Liver (tissue), 9 donors: ENCODE measurements around the gene AFAP1L2. TPM values are rescaled to one million over a fixed set of nuclear protein-coding genes. Genes with fewer than 3 reads are reported as not detected.

Experiments used
- DNase-seq: peaks from one replicate; pipeline ENCODE4 v3.0.0-alpha.2; 2017; ENCODE audit warnings: low spot score
- H3K27ac ChIP-seq, 2 donors: one replicate each; pipeline ENCODE4 v1.7.0; 2013; ENCODE audit warnings: inconsistent platforms in 2 of 2, low read length in 2 of 2, control low read depth in 1 of 2, low read depth in 1 of 2, mild to moderate bottlenecking in 1 of 2
- H3K27me3 ChIP-seq, 4 donors: one replicate each; pipeline versions ENCODE4 v1.6.1 to v1.7.0; 2013; ENCODE audit warnings: low read length in 3 of 4, inconsistent platforms in 1 of 4, mild to moderate bottlenecking in 1 of 4, moderate library complexity in 1 of 4; ENCODE audit not compliant: control insufficient read depth in 4 of 4, insufficient read depth in 4 of 4
- H3K36me3 ChIP-seq, 4 donors: one replicate each; pipeline versions ENCODE4 v1.6.1 to v1.7.0; 2013; ENCODE audit warnings: low read length in 3 of 4, mild to moderate bottlenecking in 3 of 4, low read depth in 1 of 4, moderate library complexity in 1 of 4; ENCODE audit not compliant: control insufficient read depth in 4 of 4, insufficient read depth in 3 of 4
- H3K4me1 ChIP-seq, 4 donors: one replicate each; pipeline versions ENCODE4 v1.6.1 to v1.7.0; 2013; ENCODE audit warnings: low read length in 3 of 4, mild to moderate bottlenecking in 3 of 4, moderate library complexity in 1 of 4; ENCODE audit not compliant: control insufficient read depth in 4 of 4, insufficient read depth in 4 of 4
- H3K4me3 ChIP-seq, 3 donors: one replicate each; pipeline versions ENCODE4 v1.6.1 to v1.7.0; 2013; ENCODE audit warnings: low read length in 3 of 3, control low read depth in 1 of 3, low read depth in 1 of 3, mild to moderate bottlenecking in 1 of 3
- H3K9ac ChIP-seq, 2 donors: one replicate each; pipeline ENCODE4 v1.7.0; 2013; ENCODE audit warnings: low read length in 2 of 2, mild to moderate bottlenecking in 2 of 2, moderate library complexity in 2 of 2, control low read depth in 1 of 2, low read depth in 1 of 2
- H3K9me3 ChIP-seq, 4 donors: one replicate each; pipeline versions ENCODE4 v1.6.1 to v1.7.0; 2013; ENCODE audit warnings: low read length in 3 of 4; ENCODE audit not compliant: control insufficient read depth in 4 of 4
- EGR1 ChIP-seq, 2 donors: IDR thresholded peaks; 2 replicates each; pipeline ENCODE4 v1.6.1; 2016 to 2018; ENCODE audit warnings: antibody characterized with exemption in 2 of 2, low read depth in 2 of 2
- FOXA2 ChIP-seq: IDR thresholded peaks from 2 replicates; pipeline ENCODE4 v1.6.1; 2016; ENCODE audit warnings: antibody characterized with exemption
- GABPA ChIP-seq, 2 donors: IDR thresholded peaks in 1 of 2; conservative IDR thresholded peaks in 1 of 2; 2 replicates each; pipeline ENCODE4 v1.6.1; 2016; ENCODE audit warnings: antibody characterized with exemption in 2 of 2, mild to moderate bottlenecking in 1 of 2, moderate library complexity in 1 of 2
- HNF4G ChIP-seq: IDR thresholded peaks from 2 replicates; pipeline ENCODE4 v1.6.1; 2016; ENCODE audit warnings: antibody characterized with exemption
- JUND ChIP-seq, 2 donors: IDR thresholded peaks; 2 replicates each; pipeline ENCODE4 v1.6.1; 2016; ENCODE audit warnings: antibody characterized with exemption in 2 of 2
- NR2F2 ChIP-seq: IDR thresholded peaks from 2 replicates; pipeline ENCODE4 v1.6.1; 2016; ENCODE audit warnings: antibody characterized with exemption
- RAD21 ChIP-seq, 2 donors: IDR thresholded peaks; 2 replicates each; pipeline ENCODE4 v1.6.1; 2016; ENCODE audit warnings: antibody characterized with exemption in 2 of 2, mild to moderate bottlenecking in 2 of 2
- RXRA ChIP-seq, 2 donors: IDR thresholded peaks; 2 replicates each; pipeline ENCODE4 v1.6.1; 2017 to 2018; ENCODE audit warnings: antibody characterized with exemption in 2 of 2, mild to moderate bottlenecking in 1 of 2
- SP1 ChIP-seq: IDR thresholded peaks from 2 replicates; pipeline ENCODE4 v1.6.1; 2018; ENCODE audit warnings: antibody characterized with exemption, mild to moderate bottlenecking
- TAF1 ChIP-seq: conservative IDR thresholded peaks from 2 replicates; pipeline ENCODE4 v1.6.1; 2016; ENCODE audit warnings: antibody characterized with exemption, mild to moderate bottlenecking
- YY1 ChIP-seq: IDR thresholded peaks from 2 replicates; pipeline ENCODE4 v1.6.1; 2016; ENCODE audit warnings: antibody characterized with exemption, mild to moderate bottlenecking
- WGBS: extraction: QIAGEN DNeasy Blood & Tissue Kit; methylation state at CpG from one replicate; pipeline ENCODE4 v1.1.7; 2013; 5-methylcytosine and 5-hydroxymethylcytosine counted together
- polyA plus RNA-seq, 2 donors: library from polyadenylated mRNA; stranded (reverse) in 1 of 2; unstranded in 1 of 2; fragments of 200-250 nt in 1 of 2; fragments of >200 nt in 1 of 2; fragmentation: Nextera tagmentation in 1 of 2; extraction: Ambion mirVana in 1 of 2; gene quantifications; one replicate each; pipeline versions ENCODE4 v1.2.1 to v1.2.3, GENCODE V29; 2013 to 2015
- total RNA-seq, 2 donors: library from RNA; depleted of rRNA; stranded (reverse); fragments of >200 nt; gene quantifications; one replicate each; pipeline ENCODE4 v1.2.3, GENCODE V29; 2014
- TF ChIP-seq, protein P1 (sequence below): IDR thresholded peaks from 2 replicates; pipeline ENCODE4 v1.6.1; 2016; ENCODE audit warnings: antibody characterized with exemption
- TF ChIP-seq, protein P2 (sequence below): IDR thresholded peaks from 2 replicates; pipeline ENCODE4 v1.6.1; 2016; ENCODE audit warnings: antibody characterized with exemption
- TF ChIP-seq, protein P3 (sequence below): IDR thresholded peaks from 2 replicates; pipeline ENCODE4 v1.6.1; 2016; ENCODE audit warnings: antibody characterized with exemption
- TF ChIP-seq, protein P4 (sequence below): IDR thresholded peaks from 2 replicates; pipeline ENCODE4 v1.6.1; 2016; ENCODE audit warnings: antibody characterized with exemption, mild to moderate bottlenecking
- donor health status: healthy.
- donor health status: healthy.
- donor health status: healthy.
- donor health status: healthy.
- donor health status: healthy.

The AFAP1L2 gene
- total and polyA plus RNA-seq, 4 donors = 0.53 to 1.8 (median 1.3) TPM

DNA sequence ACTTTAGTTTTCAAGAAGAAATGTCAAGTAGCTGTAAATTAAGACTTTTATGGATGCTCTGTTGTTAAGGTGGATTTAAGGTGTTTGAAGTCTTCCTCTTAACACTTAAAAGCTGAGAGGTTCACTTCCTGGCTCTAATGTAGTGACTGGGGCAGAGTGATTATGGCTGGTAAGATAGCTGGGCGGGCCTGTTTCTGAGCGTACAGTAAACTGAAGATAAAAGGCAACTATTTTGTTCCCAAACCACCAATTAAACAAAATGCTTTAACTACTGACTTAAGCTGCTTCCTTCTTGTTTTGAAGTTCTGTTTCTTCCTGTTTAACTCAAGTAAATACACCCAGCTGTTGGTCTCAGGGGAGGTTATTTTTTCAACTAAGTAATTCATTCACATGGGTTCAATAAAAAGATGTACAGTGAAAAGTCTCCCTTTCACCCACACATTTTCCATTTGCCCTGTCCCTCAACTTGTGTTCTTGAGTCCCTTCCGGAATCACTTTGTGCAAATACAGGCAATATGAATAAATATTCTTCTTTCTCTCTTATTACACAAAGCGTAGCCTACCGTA lies 145.9 kb downstream of the AFAP1L2 start:
- TF ChIP-seq YY1 = no peak
- TF ChIP-seq TAF1 = no peak
- no peak for TF ChIP-seq HNF4G
- no peak overlapping the region for H3K4me3 ChIP-seq
- H3K4me1 ChIP-seq = no peaks in the 10 kb centered on the region
- H3K9me3 ChIP-seq = no peaks in the 10 kb centered on the region
- DNase-seq = no peak
- no peak overlapping the region for H3K9ac ChIP-seq
- H3K27me3 ChIP-seq = no peaks in the 10 kb centered on the region
- H3K36me3 ChIP-seq = no peaks in the 10 kb centered on the region
- WGBS = 83% methylated on average over 5 of the region's 5 CpGs
- H3K27ac ChIP-seq = no peak overlapping the region

DNA sequence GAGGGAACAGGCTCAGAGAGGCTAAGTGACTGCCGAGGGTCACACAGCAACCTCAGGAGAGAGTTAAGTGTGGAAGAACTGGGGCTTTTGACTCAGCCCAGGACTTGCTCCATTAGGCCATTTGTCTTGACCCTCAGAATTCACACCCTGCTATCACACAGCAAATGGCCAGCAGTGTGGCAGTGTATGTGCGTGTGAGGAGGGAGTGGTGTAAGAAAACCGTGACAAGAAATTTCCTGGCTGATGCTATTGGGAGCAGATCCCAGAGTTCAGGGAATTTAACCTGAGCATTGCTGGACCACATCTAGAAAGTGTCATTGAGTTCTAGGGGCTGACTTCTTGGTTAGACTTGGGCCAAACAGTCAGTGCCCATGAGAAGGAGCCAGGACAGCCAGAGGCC lies 146.8 kb downstream of the AFAP1L2 start:
- no peaks in the 10 kb centered on the region for H3K27me3 ChIP-seq
- no peak overlapping the region for H3K27ac ChIP-seq
- H3K9ac ChIP-seq = no peak overlapping the region
- H3K4me3 ChIP-seq = no peak overlapping the region
- no peak for TF ChIP-seq FOXA2
- TF ChIP-seq, protein P1, sequence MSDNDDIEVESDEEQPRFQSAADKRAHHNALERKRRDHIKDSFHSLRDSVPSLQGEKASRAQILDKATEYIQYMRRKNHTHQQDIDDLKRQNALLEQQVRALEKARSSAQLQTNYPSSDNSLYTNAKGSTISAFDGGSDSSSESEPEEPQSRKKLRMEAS = no peak
- no peak for TF ChIP-seq YY1
- no peak for TF ChIP-seq HNF4G
- TF ChIP-seq, protein P2, sequence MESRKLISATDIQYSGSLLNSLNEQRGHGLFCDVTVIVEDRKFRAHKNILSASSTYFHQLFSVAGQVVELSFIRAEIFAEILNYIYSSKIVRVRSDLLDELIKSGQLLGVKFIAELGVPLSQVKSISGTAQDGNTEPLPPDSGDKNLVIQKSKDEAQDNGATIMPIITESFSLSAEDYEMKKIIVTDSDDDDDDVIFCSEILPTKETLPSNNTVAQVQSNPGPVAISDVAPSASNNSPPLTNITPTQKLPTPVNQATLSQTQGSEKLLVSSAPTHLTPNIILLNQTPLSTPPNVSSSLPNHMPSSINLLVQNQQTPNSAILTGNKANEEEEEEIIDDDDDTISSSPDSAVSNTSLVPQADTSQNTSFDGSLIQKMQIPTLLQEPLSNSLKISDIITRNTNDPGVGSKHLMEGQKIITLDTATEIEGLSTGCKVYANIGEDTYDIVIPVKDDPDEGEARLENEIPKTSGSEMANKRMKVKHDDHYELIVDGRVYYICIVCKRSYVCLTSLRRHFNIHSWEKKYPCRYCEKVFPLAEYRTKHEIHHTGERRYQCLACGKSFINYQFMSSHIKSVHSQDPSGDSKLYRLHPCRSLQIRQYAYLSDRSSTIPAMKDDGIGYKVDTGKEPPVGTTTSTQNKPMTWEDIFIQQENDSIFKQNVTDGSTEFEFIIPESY = no peak
- no peak for TF ChIP-seq GABPA (IDR thresholded peaks at IDR 0.05 in 1 of 2, conservative IDR thresholded peaks at IDR 0.05 in 1 of 2)
- TF ChIP-seq RXRA (IDR thresholded peaks at IDR 0.05) = no peak
- no peak for TF ChIP-seq TAF1
- TF ChIP-seq, protein P3, sequence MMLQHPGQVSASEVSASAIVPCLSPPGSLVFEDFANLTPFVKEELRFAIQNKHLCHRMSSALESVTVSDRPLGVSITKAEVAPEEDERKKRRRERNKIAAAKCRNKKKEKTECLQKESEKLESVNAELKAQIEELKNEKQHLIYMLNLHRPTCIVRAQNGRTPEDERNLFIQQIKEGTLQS = no peak
- TF ChIP-seq, protein P4, sequence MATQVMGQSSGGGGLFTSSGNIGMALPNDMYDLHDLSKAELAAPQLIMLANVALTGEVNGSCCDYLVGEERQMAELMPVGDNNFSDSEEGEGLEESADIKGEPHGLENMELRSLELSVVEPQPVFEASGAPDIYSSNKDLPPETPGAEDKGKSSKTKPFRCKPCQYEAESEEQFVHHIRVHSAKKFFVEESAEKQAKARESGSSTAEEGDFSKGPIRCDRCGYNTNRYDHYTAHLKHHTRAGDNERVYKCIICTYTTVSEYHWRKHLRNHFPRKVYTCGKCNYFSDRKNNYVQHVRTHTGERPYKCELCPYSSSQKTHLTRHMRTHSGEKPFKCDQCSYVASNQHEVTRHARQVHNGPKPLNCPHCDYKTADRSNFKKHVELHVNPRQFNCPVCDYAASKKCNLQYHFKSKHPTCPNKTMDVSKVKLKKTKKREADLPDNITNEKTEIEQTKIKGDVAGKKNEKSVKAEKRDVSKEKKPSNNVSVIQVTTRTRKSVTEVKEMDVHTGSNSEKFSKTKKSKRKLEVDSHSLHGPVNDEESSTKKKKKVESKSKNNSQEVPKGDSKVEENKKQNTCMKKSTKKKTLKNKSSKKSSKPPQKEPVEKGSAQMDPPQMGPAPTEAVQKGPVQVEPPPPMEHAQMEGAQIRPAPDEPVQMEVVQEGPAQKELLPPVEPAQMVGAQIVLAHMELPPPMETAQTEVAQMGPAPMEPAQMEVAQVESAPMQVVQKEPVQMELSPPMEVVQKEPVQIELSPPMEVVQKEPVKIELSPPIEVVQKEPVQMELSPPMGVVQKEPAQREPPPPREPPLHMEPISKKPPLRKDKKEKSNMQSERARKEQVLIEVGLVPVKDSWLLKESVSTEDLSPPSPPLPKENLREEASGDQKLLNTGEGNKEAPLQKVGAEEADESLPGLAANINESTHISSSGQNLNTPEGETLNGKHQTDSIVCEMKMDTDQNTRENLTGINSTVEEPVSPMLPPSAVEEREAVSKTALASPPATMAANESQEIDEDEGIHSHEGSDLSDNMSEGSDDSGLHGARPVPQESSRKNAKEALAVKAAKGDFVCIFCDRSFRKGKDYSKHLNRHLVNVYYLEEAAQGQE = no peak
- TF ChIP-seq JUND (IDR thresholded peaks at IDR 0.05) = no peak
- no peak for TF ChIP-seq EGR1 (IDR thresholded peaks at IDR 0.05; ENCODE audit: low read depth in 2 of 2)
- no peak for TF ChIP-seq RAD21 (IDR thresholded peaks at IDR 0.05)
- no peak for TF ChIP-seq SP1
- TF ChIP-seq NR2F2 = no peak
- 70% methylated on average over 3 of the region's 3 CpGs for WGBS
- DNase-seq = no peak
- H3K36me3 ChIP-seq = no peaks in the 10 kb centered on the region
- no peaks in the 10 kb centered on the region for H3K9me3 ChIP-seq
- H3K4me1 ChIP-seq = no peaks in the 10 kb centered on the region
